22Rv1 (cell line): ENCODE data around the gene MTHFR.

ENCODE experiments used
- CTCF ChIP-seq: fragments of 450-650 bp; IDR thresholded peaks from 2 replicates; pipeline ENCODE4 v1.5.1; 2017; ENCODE audit warnings: mild to moderate bottlenecking
- ZFX ChIP-seq: fragments of 450-650 bp; IDR thresholded peaks from 2 replicates; pipeline ENCODE4 v1.6.1; 2017; ENCODE audit warnings: antibody characterized with exemption, borderline replicate concordance

- TF ChIP-seq CTCF (no peak), ZFX (no peak)
Observed at GRCh38 chr1:11786168-11786567, 19.6 kb downstream of the MTHFR start.
